ENCODE results near the gene HOXC13.

Gene HOXC13

GRCh38 chr12:53955036-53955775, 16.6 kb downstream of the HOXC13 start:
- no peak for DNase-seq

- no peak for DNase-seq
Observed at GRCh38 chr12:53955776-53956250, 17.2 kb downstream of the HOXC13 start.

GRCh38 chr12:53956251-53956887, 17.7 kb downstream of the HOXC13 start:
- DNase-seq: no peak

GRCh38 chr12:53956914-53957536, 18.4 kb downstream of the HOXC13 start:
- no peak for DNase-seq

GRCh38 chr12:53958128-53958527, 19.5 kb downstream of the HOXC13 start:
- DNase-seq: no peak

GRCh38 chr12:53959314-53959713, 20.7 kb downstream of the HOXC13 start:
- DNase-seq: no peak

- DNase-seq: no peak
Observed at GRCh38 chr12:53960187-53961024, 21.8 kb downstream of the HOXC13 start.

GRCh38 chr12:53961025-53961761, 22.6 kb downstream of the HOXC13 start:
- DNase-seq: no peak

- DNase-seq: no peak
Observed at GRCh38 chr12:53963005-53963404, 24.4 kb downstream of the HOXC13 start.

- DNase-seq: no peak
Observed at GRCh38 chr12:53963434-53964314, 25.0 kb downstream of the HOXC13 start.

- no peak for DNase-seq
Observed at GRCh38 chr12:53964315-53964713, 25.7 kb downstream of the HOXC13 start.

GRCh38 chr12:53965281-53966084, 26.9 kb downstream of the HOXC13 start:
- DNase-seq: no peak

- no peak for DNase-seq
Observed at GRCh38 chr12:53966085-53966384, 27.4 kb downstream of the HOXC13 start.

GRCh38 chr12:53966385-53967133, 27.9 kb downstream of the HOXC13 start:
- no peak for DNase-seq

GRCh38 chr12:53967421-53967925, 28.8 kb downstream of the HOXC13 start:
- DNase-seq: no peak

- no peak for DNase-seq
Observed at GRCh38 chr12:53968214-53969127, 29.8 kb downstream of the HOXC13 start.

- no peak for DNase-seq
Observed at GRCh38 chr12:53969588-53970259, 31.1 kb downstream of the HOXC13 start.

GRCh38 chr12:53970451-53970850, 31.8 kb downstream of the HOXC13 start:
- no peak for DNase-seq

Data from CD4-positive, alpha-beta T cell treated with Interleukin-15 for 1 hour (primary cell).